Fibroblast of lung (primary cell): Measurements from ENCODE around the gene DAAM1. TPM values are rescaled to one million over a fixed set of nuclear protein-coding genes. Genes with fewer than 3 reads are reported as not detected.

ENCODE experiments used
- DNase-seq, 2 donors: peaks; one replicate each; pipeline versions ENCODE4 v3.0.0 to v3.0.0-alpha.2; 2010; ENCODE audit warnings: low read depth in 2 of 2
- H2AFZ ChIP-seq: 2 replicates; pipeline ENCODE4 v1.5.1; 2012; ENCODE audit warnings: low read length, control low read depth, inconsistent platforms
- H3K27ac ChIP-seq: 2 replicates; pipeline ENCODE4 v1.5.1; 2011; ENCODE audit warnings: low read length, control low read depth; ENCODE audit not compliant: insufficient read depth
- H3K27me3 ChIP-seq: 2 replicates; pipeline ENCODE4 v1.5.1; 2011; ENCODE audit warnings: mild to moderate bottlenecking, low read length; ENCODE audit not compliant: control insufficient read depth, insufficient read depth
- H3K36me3 ChIP-seq: 2 replicates; pipeline ENCODE4 v1.5.1; 2011; ENCODE audit warnings: low read length; ENCODE audit not compliant: control insufficient read depth, insufficient read depth
- H3K4me1 ChIP-seq: 2 replicates; pipeline ENCODE4 v1.5.1; 2011; ENCODE audit warnings: low read length; ENCODE audit not compliant: control insufficient read depth, insufficient read depth; ENCODE audit errors: extremely low read depth
- H3K4me2 ChIP-seq: 2 replicates; pipeline ENCODE4 v1.5.1; 2011; ENCODE audit warnings: low read length, control low read depth; ENCODE audit not compliant: insufficient read depth; ENCODE audit errors: extremely low read depth
- H3K4me3 ChIP-seq, 4 experiments: fragments of 200-600 bp in 1 of 4; sonication (generic) in 1 of 4; replicated peaks in 1 of 4; 2 replicates each; pipeline ENCODE4 v1.5.1; 2011 to 2016; ENCODE audit warnings: low read length in 4 of 4, low read depth in 3 of 4, mild to moderate bottlenecking in 3 of 4, control low read depth in 2 of 4, inconsistent platforms in 1 of 4, mixed read lengths in 1 of 4; ENCODE audit not compliant: insufficient read depth in 1 of 4; ENCODE audit errors: control extremely low read depth in 1 of 4
- H3K79me2 ChIP-seq: 2 replicates; pipeline ENCODE4 v1.5.1; 2012; ENCODE audit warnings: mild to moderate bottlenecking, low read length, inconsistent platforms; ENCODE audit not compliant: control insufficient read depth, insufficient read depth
- H3K9ac ChIP-seq: 2 replicates; pipeline ENCODE4 v1.5.1; 2011; ENCODE audit warnings: mild to moderate bottlenecking, low read length, control low read depth; ENCODE audit not compliant: insufficient read depth
- H3K9me3 ChIP-seq: 2 replicates; pipeline ENCODE4 v1.5.1; 2012; ENCODE audit warnings: low read depth, low read length; ENCODE audit not compliant: control insufficient read depth, insufficient read depth
- H4K20me1 ChIP-seq: 2 replicates; pipeline ENCODE4 v1.5.1; 2011; ENCODE audit warnings: low read length; ENCODE audit not compliant: control insufficient read depth, insufficient read depth; ENCODE audit errors: extremely low read depth
- EZH2 ChIP-seq: IDR thresholded peaks from 2 replicates; pipeline ENCODE4 v1.5.1; 2012; ENCODE audit warnings: low read length, control low read depth, mild to moderate bottlenecking; ENCODE audit errors: missing control alignments
- polyA plus RNA-seq, 2 donors: library from polyadenylated mRNA; depleted of rRNA in 1 of 2; stranded (reverse) in 1 of 2; unstranded in 1 of 2; fragments of >200 nt; gene quantifications; 2 replicates each; pipeline ENCODE4 v1.2.1, GENCODE V29; 2011 to 2012; ENCODE audit warnings: missing spikeins in 1 of 2
- total RNA-seq: library from RNA; depleted of rRNA; stranded (reverse); fragments of >200 nt; gene quantifications from 2 replicates; pipeline ENCODE4 v1.2.1, GENCODE V29; 2014
- TF ChIP-seq, protein P1 (sequence below), 2 donors: IDR thresholded peaks in 1 of 2; conservative IDR thresholded peaks in 1 of 2; 1 replicate in 1 of 2; 2 replicates in 1 of 2; pipeline ENCODE4 v1.5.1; 2011 to 2012; ENCODE audit warnings: low read length in 2 of 2, control low read depth in 1 of 2, inconsistent platforms in 1 of 2, low read depth in 1 of 2, mild to moderate bottlenecking in 1 of 2

DAAM1 gene
- total and polyA plus RNA-seq, 2 donors (not counting 1 experiment from before 2014, with no cell fraction given), result 15.5 to 36.3 TPM

DNA sequence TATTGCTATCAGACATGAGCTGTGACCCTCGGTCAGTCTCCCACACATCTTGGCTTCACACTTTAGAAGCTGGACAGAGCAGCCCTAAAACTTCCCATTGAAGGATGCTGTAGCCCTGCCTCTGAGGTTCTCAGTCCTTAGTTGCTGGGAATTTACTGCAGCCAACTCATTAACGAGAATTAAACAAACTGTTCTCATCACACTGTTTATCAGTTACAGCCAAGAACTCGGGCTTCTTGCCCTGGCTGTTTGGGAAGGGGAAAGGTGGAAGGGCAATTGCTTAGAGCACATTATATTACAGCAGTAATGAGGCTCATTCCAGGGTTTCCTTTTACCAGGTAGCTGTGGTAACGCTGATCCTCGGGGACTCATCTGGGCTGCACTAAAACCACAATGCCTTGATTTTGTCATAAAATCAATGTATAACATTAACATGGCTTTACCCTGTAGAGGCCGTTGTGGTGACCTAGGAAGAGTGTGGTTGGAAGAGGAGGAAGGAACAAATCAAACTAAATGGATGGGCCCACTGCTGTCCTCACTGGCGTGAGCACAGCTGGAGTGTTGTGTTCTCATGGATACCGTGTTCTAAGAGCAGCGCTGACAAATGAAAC lies 189.6 kb downstream of the DAAM1 start:
- no peak overlapping the region for H3K4me2 ChIP-seq
- no peak overlapping the region for H3K27ac ChIP-seq
- no peak for DNase-seq
- no peaks in the 10 kb centered on the region for H4K20me1 ChIP-seq
- H2AFZ ChIP-seq, result no peak overlapping the region
- no peak overlapping the region for H3K9ac ChIP-seq
- TF ChIP-seq EZH2, result no peak
- TF ChIP-seq, protein P1, sequence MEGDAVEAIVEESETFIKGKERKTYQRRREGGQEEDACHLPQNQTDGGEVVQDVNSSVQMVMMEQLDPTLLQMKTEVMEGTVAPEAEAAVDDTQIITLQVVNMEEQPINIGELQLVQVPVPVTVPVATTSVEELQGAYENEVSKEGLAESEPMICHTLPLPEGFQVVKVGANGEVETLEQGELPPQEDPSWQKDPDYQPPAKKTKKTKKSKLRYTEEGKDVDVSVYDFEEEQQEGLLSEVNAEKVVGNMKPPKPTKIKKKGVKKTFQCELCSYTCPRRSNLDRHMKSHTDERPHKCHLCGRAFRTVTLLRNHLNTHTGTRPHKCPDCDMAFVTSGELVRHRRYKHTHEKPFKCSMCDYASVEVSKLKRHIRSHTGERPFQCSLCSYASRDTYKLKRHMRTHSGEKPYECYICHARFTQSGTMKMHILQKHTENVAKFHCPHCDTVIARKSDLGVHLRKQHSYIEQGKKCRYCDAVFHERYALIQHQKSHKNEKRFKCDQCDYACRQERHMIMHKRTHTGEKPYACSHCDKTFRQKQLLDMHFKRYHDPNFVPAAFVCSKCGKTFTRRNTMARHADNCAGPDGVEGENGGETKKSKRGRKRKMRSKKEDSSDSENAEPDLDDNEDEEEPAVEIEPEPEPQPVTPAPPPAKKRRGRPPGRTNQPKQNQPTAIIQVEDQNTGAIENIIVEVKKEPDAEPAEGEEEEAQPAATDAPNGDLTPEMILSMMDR (conservative IDR thresholded peaks at IDR 0.05 in 1 of 2, IDR thresholded peaks at IDR 0.05 in 1 of 2; ENCODE audit: low read depth in 1 of 2, low read length in 2 of 2), result no peak
- no peaks in the 10 kb centered on the region for H3K9me3 ChIP-seq
- no peaks in the 10 kb centered on the region for H3K4me1 ChIP-seq
- no peaks in the 10 kb centered on the region for H3K79me2 ChIP-seq
- no peak overlapping the region for H3K4me3 ChIP-seq
- no peaks in the 10 kb centered on the region for H3K27me3 ChIP-seq
- H3K36me3 ChIP-seq, result no peaks in the 10 kb centered on the region

DNA sequence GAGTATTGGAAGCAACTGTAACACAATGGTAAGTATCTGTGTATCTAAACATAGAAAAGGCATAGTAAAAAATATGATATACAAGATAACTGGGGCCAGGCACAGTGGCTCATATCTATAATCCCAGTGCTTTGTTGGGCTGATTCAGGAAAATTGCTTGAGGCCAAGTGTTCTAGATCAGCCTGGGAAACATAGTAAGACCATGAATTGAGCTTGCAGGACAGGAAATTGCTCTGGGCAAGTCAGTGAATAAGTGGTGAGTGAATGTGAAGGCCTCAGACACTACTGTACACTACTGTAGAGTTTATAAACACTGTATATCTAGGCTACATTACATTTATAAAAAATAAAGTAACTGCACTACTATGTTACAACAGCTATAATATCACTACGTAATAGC lies 201.5 kb downstream of the DAAM1 start:
- H3K27me3 ChIP-seq, result no peaks in the 10 kb centered on the region
- no peaks in the 10 kb centered on the region for H4K20me1 ChIP-seq
- no peaks in the 10 kb centered on the region for H3K9me3 ChIP-seq
- H2AFZ ChIP-seq, result no peak overlapping the region
- DNase-seq, result no peak
- no peak for TF ChIP-seq EZH2
- TF ChIP-seq, protein P1 (conservative IDR thresholded peaks at IDR 0.05 in 1 of 2, IDR thresholded peaks at IDR 0.05 in 1 of 2; ENCODE audit: low read depth in 1 of 2, low read length in 2 of 2), result no peak
- no peaks in the 10 kb centered on the region for H3K79me2 ChIP-seq
- H3K27ac ChIP-seq, result no peak overlapping the region
- no peaks in the 10 kb centered on the region for H3K4me1 ChIP-seq
- no peak overlapping the region for H3K9ac ChIP-seq
- no peaks in the 10 kb centered on the region for H3K36me3 ChIP-seq
- no peak overlapping the region for H3K4me3 ChIP-seq
- H3K4me2 ChIP-seq, result no peak overlapping the region

DNA sequence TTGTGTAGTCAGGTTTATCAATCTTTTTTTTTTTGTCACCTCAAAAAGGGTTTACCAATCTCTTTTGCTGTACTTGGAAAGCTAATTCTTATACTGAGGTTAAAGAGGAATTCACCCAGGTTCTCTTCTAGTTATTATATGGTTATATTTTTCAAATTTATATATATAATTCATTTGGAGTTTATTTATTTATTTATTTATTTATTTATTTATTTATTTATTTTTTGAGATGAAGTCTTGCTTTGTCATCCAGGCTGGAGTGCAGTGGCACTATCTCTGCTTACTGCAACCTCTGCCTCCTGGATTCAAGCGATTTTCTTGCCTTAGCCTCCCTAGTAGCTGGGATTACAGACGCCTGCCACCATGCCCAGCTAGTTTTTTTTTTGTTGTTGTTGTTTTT lies 202.9 kb downstream of the DAAM1 start:
- TF ChIP-seq EZH2, result no peak
- TF ChIP-seq, protein P1 (conservative IDR thresholded peaks at IDR 0.05 in 1 of 2, IDR thresholded peaks at IDR 0.05 in 1 of 2; ENCODE audit: low read depth in 1 of 2, low read length in 2 of 2), result no peak
- H3K4me1 ChIP-seq, result no peaks in the 10 kb centered on the region

More for the DNA sequence above, 202.9 kb downstream of the DAAM1 start:
- Histone ChIP-seq H3K4me2 (no peak overlapping the region), H3K9me3 (no peaks in the 10 kb centered on the region), H3K27ac (no peak overlapping the region), H3K4me3 (no peak overlapping the region), H3K36me3 (no peaks in the 10 kb centered on the region), H2AFZ (no peak overlapping the region), H3K79me2 (no peaks in the 10 kb centered on the region), H3K9ac (no peak overlapping the region), H3K27me3 (no peaks in the 10 kb centered on the region), H4K20me1 (no peaks in the 10 kb centered on the region)
- DNase-seq, result no peak
